ENCODE results near the gene NTNG1.

Gene NTNG1

GRCh38 chr1:107298526-107298925 lies 157.7 kb downstream of the NTNG1 start:
- Histone ChIP-seq H3K27ac (ENCODE audit: low read depth, low read length) (no peak overlapping the region), H3K27me3 (ENCODE audit: control insufficient read depth in 1 of 2, insufficient read depth in 2 of 2, low read length in 2 of 2) (no peaks in the 10 kb centered on the region), H3K36me3 (ENCODE audit: control insufficient read depth in 1 of 2, insufficient read depth in 2 of 2, low read length in 2 of 2) (no peaks in the 10 kb centered on the region), H3K4me1 (ENCODE audit: control insufficient read depth in 1 of 2, insufficient read depth in 2 of 2, low read length in 2 of 2) (no peaks in the 10 kb centered on the region), H3K9me3 (ENCODE audit: control insufficient read depth in 1 of 2, low read length in 2 of 2) (no peaks in the 10 kb centered on the region), H3K4me3 (ENCODE audit: low read depth in 1 of 2, low read length in 2 of 2) (no peak overlapping the region), H3K9ac (ENCODE audit: low read depth in 1 of 2, low read length in 2 of 2) (no peak overlapping the region)

GRCh38 chr1:107299521-107299920 lies 158.7 kb downstream of the NTNG1 start:
- Histone ChIP-seq H3K4me3 (ENCODE audit: low read depth in 1 of 2, low read length in 2 of 2) (no peak overlapping the region), H3K9ac (ENCODE audit: low read depth in 1 of 2, low read length in 2 of 2) (no peak overlapping the region), H3K36me3 (ENCODE audit: control insufficient read depth in 1 of 2, insufficient read depth in 2 of 2, low read length in 2 of 2) (no peaks in the 10 kb centered on the region), H3K27ac (ENCODE audit: low read depth, low read length) (no peak overlapping the region), H3K27me3 (ENCODE audit: control insufficient read depth in 1 of 2, insufficient read depth in 2 of 2, low read length in 2 of 2) (no peaks in the 10 kb centered on the region), H3K9me3 (ENCODE audit: control insufficient read depth in 1 of 2, low read length in 2 of 2) (no peaks in the 10 kb centered on the region), H3K4me1 (ENCODE audit: control insufficient read depth in 1 of 2, insufficient read depth in 2 of 2, low read length in 2 of 2) (no peaks in the 10 kb centered on the region)

- H3K9ac ChIP-seq (ENCODE audit: low read depth in 1 of 2, low read length in 2 of 2), result no peak overlapping the region
- H3K27ac ChIP-seq (ENCODE audit: low read depth, low read length), result no peak overlapping the region
- H3K4me1 ChIP-seq (ENCODE audit: control insufficient read depth in 1 of 2, insufficient read depth in 2 of 2, low read length in 2 of 2), result no peaks in the 10 kb centered on the region
- no peaks in the 10 kb centered on the region for H3K9me3 ChIP-seq (ENCODE audit: control insufficient read depth in 1 of 2, low read length in 2 of 2)
- no peak overlapping the region for H3K4me3 ChIP-seq (ENCODE audit: low read depth in 1 of 2, low read length in 2 of 2)
- no peaks in the 10 kb centered on the region for H3K27me3 ChIP-seq (ENCODE audit: control insufficient read depth in 1 of 2, insufficient read depth in 2 of 2, low read length in 2 of 2)
- no peaks in the 10 kb centered on the region for H3K36me3 ChIP-seq (ENCODE audit: control insufficient read depth in 1 of 2, insufficient read depth in 2 of 2, low read length in 2 of 2)
Observed at GRCh38 chr1:107309962-107310361, 169.1 kb downstream of the NTNG1 start.

GRCh38 chr1:107315652-107316051 lies 174.8 kb downstream of the NTNG1 start:
- Histone ChIP-seq H3K4me1 (ENCODE audit: control insufficient read depth in 1 of 2, insufficient read depth in 2 of 2, low read length in 2 of 2) (no peaks in the 10 kb centered on the region), H3K27me3 (ENCODE audit: control insufficient read depth in 1 of 2, insufficient read depth in 2 of 2, low read length in 2 of 2) (no peaks in the 10 kb centered on the region), H3K9ac (ENCODE audit: low read depth in 1 of 2, low read length in 2 of 2) (no peak overlapping the region), H3K4me3 (ENCODE audit: low read depth in 1 of 2, low read length in 2 of 2) (no peak overlapping the region), H3K36me3 (ENCODE audit: control insufficient read depth in 1 of 2, insufficient read depth in 2 of 2, low read length in 2 of 2) (no peaks in the 10 kb centered on the region), H3K9me3 (ENCODE audit: control insufficient read depth in 1 of 2, low read length in 2 of 2) (no peaks in the 10 kb centered on the region), H3K27ac (ENCODE audit: low read depth, low read length) (no peak overlapping the region)

- no peaks in the 10 kb centered on the region for H3K9me3 ChIP-seq (ENCODE audit: control insufficient read depth in 1 of 2, low read length in 2 of 2)
- no peak overlapping the region for H3K27ac ChIP-seq (ENCODE audit: low read depth, low read length)
- no peaks in the 10 kb centered on the region for H3K4me1 ChIP-seq (ENCODE audit: control insufficient read depth in 1 of 2, insufficient read depth in 2 of 2, low read length in 2 of 2)
- no peak overlapping the region for H3K4me3 ChIP-seq (ENCODE audit: low read depth in 1 of 2, low read length in 2 of 2)
- H3K36me3 ChIP-seq (ENCODE audit: control insufficient read depth in 1 of 2, insufficient read depth in 2 of 2, low read length in 2 of 2), result no peaks in the 10 kb centered on the region
- no peak overlapping the region for H3K9ac ChIP-seq (ENCODE audit: low read depth in 1 of 2, low read length in 2 of 2)
- peaks cover 0 to 4% of the 10 kb centered on the region in 2 donors for H3K27me3 ChIP-seq (ENCODE audit: control insufficient read depth in 1 of 2, insufficient read depth in 2 of 2, low read length in 2 of 2)
Observed at GRCh38 chr1:107318932-107319331, 178.1 kb downstream of the NTNG1 start.

- Histone ChIP-seq H3K36me3 (ENCODE audit: control insufficient read depth in 1 of 2, insufficient read depth in 2 of 2, low read length in 2 of 2) (no peaks in the 10 kb centered on the region), H3K4me1 (ENCODE audit: control insufficient read depth in 1 of 2, insufficient read depth in 2 of 2, low read length in 2 of 2) (no peaks in the 10 kb centered on the region)
Observed at GRCh38 chr1:107323784-107324183, 182.9 kb downstream of the NTNG1 start.

GRCh38 chr1:107326824-107327445 lies 186.1 kb downstream of the NTNG1 start:
- H3K4me3 ChIP-seq (ENCODE audit: low read depth in 1 of 2, low read length in 2 of 2), result no peak overlapping the region
- H3K9me3 ChIP-seq (ENCODE audit: control insufficient read depth in 1 of 2, low read length in 2 of 2), result no peaks in the 10 kb centered on the region
- no peak overlapping the region for H3K27ac ChIP-seq (ENCODE audit: low read depth, low read length)
- H3K9ac ChIP-seq (ENCODE audit: low read depth in 1 of 2, low read length in 2 of 2), result no peak overlapping the region
- H3K27me3 ChIP-seq (ENCODE audit: control insufficient read depth in 1 of 2, insufficient read depth in 2 of 2, low read length in 2 of 2), result no peaks in the 10 kb centered on the region
- no peaks in the 10 kb centered on the region for H3K36me3 ChIP-seq (ENCODE audit: control insufficient read depth in 1 of 2, insufficient read depth in 2 of 2, low read length in 2 of 2)
- H3K4me1 ChIP-seq (ENCODE audit: control insufficient read depth in 1 of 2, insufficient read depth in 2 of 2, low read length in 2 of 2), result no peaks in the 10 kb centered on the region

More at GRCh38 chr1:107323784-107324183, 182.9 kb downstream of the NTNG1 start:
- H3K27ac ChIP-seq (ENCODE audit: low read depth, low read length), result no peak overlapping the region
- peaks cover 0 to 4% of the 10 kb centered on the region in 2 donors for H3K27me3 ChIP-seq (ENCODE audit: control insufficient read depth in 1 of 2, insufficient read depth in 2 of 2, low read length in 2 of 2)
- no peak overlapping the region for H3K9ac ChIP-seq (ENCODE audit: low read depth in 1 of 2, low read length in 2 of 2)
- no peak overlapping the region for H3K4me3 ChIP-seq (ENCODE audit: low read depth in 1 of 2, low read length in 2 of 2)
- no peaks in the 10 kb centered on the region for H3K9me3 ChIP-seq (ENCODE audit: control insufficient read depth in 1 of 2, low read length in 2 of 2)

- H3K4me1 ChIP-seq (ENCODE audit: control insufficient read depth in 1 of 2, insufficient read depth in 2 of 2, low read length in 2 of 2), result no peaks in the 10 kb centered on the region
- H3K27ac ChIP-seq (ENCODE audit: low read depth, low read length), result no peak overlapping the region
Observed at GRCh38 chr1:107327446-107327845, 186.6 kb downstream of the NTNG1 start.

GRCh38 chr1:107328087-107328486 lies 187.2 kb downstream of the NTNG1 start:
- H3K36me3 ChIP-seq (ENCODE audit: control insufficient read depth in 1 of 2, insufficient read depth in 2 of 2, low read length in 2 of 2), result no peaks in the 10 kb centered on the region
- no peak overlapping the region for H3K4me3 ChIP-seq (ENCODE audit: low read depth in 1 of 2, low read length in 2 of 2)
- H3K27me3 ChIP-seq (ENCODE audit: control insufficient read depth in 1 of 2, insufficient read depth in 2 of 2, low read length in 2 of 2), result no peaks in the 10 kb centered on the region
- no peaks in the 10 kb centered on the region for H3K4me1 ChIP-seq (ENCODE audit: control insufficient read depth in 1 of 2, insufficient read depth in 2 of 2, low read length in 2 of 2)
- no peak overlapping the region for H3K9ac ChIP-seq (ENCODE audit: low read depth in 1 of 2, low read length in 2 of 2)
- H3K27ac ChIP-seq (ENCODE audit: low read depth, low read length), result no peak overlapping the region
- no peaks in the 10 kb centered on the region for H3K9me3 ChIP-seq (ENCODE audit: control insufficient read depth in 1 of 2, low read length in 2 of 2)

More at GRCh38 chr1:107327446-107327845, 186.6 kb downstream of the NTNG1 start:
- Histone ChIP-seq H3K9me3 (ENCODE audit: control insufficient read depth in 1 of 2, low read length in 2 of 2) (no peaks in the 10 kb centered on the region), H3K36me3 (ENCODE audit: control insufficient read depth in 1 of 2, insufficient read depth in 2 of 2, low read length in 2 of 2) (no peaks in the 10 kb centered on the region), H3K27me3 (ENCODE audit: control insufficient read depth in 1 of 2, insufficient read depth in 2 of 2, low read length in 2 of 2) (no peaks in the 10 kb centered on the region), H3K9ac (ENCODE audit: low read depth in 1 of 2, low read length in 2 of 2) (no peak overlapping the region), H3K4me3 (ENCODE audit: low read depth in 1 of 2, low read length in 2 of 2) (no peak overlapping the region)

- no peak overlapping the region for H3K4me3 ChIP-seq (ENCODE audit: low read depth in 1 of 2, low read length in 2 of 2)
- H3K9me3 ChIP-seq (ENCODE audit: control insufficient read depth in 1 of 2, low read length in 2 of 2), result no peaks in the 10 kb centered on the region
- H3K36me3 ChIP-seq (ENCODE audit: control insufficient read depth in 1 of 2, insufficient read depth in 2 of 2, low read length in 2 of 2), result no peaks in the 10 kb centered on the region
- H3K27ac ChIP-seq (ENCODE audit: low read depth, low read length), result no peak overlapping the region
- no peaks in the 10 kb centered on the region for H3K4me1 ChIP-seq (ENCODE audit: control insufficient read depth in 1 of 2, insufficient read depth in 2 of 2, low read length in 2 of 2)
- no peaks in the 10 kb centered on the region for H3K27me3 ChIP-seq (ENCODE audit: control insufficient read depth in 1 of 2, insufficient read depth in 2 of 2, low read length in 2 of 2)
- no peak overlapping the region for H3K9ac ChIP-seq (ENCODE audit: low read depth in 1 of 2, low read length in 2 of 2)
Observed at GRCh38 chr1:107339775-107340174, 198.9 kb downstream of the NTNG1 start.

GRCh38 chr1:107342316-107342715 lies 201.5 kb downstream of the NTNG1 start:
- H3K27ac ChIP-seq (ENCODE audit: low read depth, low read length), result no peak overlapping the region
- no peak overlapping the region for H3K9ac ChIP-seq (ENCODE audit: low read depth in 1 of 2, low read length in 2 of 2)
- H3K4me3 ChIP-seq (ENCODE audit: low read depth in 1 of 2, low read length in 2 of 2), result no peak overlapping the region
- H3K27me3 ChIP-seq (ENCODE audit: control insufficient read depth in 1 of 2, insufficient read depth in 2 of 2, low read length in 2 of 2), result no peaks in the 10 kb centered on the region
- no peaks in the 10 kb centered on the region for H3K9me3 ChIP-seq (ENCODE audit: control insufficient read depth in 1 of 2, low read length in 2 of 2)
- no peaks in the 10 kb centered on the region for H3K36me3 ChIP-seq (ENCODE audit: control insufficient read depth in 1 of 2, insufficient read depth in 2 of 2, low read length in 2 of 2)
- no peaks in the 10 kb centered on the region for H3K4me1 ChIP-seq (ENCODE audit: control insufficient read depth in 1 of 2, insufficient read depth in 2 of 2, low read length in 2 of 2)
